ENCODE data around the gene AHCYL1.

- TF ChIP-seq TFCP2L1 (CRISPR knock-in tag; IDR thresholded peaks at IDR 0.05) (no peak), NPAS2 (CRISPR knock-in tag; IDR thresholded peaks at IDR 0.05; ENCODE audit: borderline replicate concordance) (no peak), POLR2A (IDR thresholded peaks at IDR 0.05; ENCODE audit: low read length) (no peak), ESRRA (IDR thresholded peaks at IDR 0.05; ENCODE audit: borderline replicate concordance, low read length) (no peak), HDAC2 (IDR thresholded peaks at IDR 0.05) (no peak)
Measured at GRCh38 chr1:109963864-109964263, 20.7 kb upstream of the AHCYL1 start.
